ENCODE results near the gene TGFB2.

Gene TGFB2

DNA sequence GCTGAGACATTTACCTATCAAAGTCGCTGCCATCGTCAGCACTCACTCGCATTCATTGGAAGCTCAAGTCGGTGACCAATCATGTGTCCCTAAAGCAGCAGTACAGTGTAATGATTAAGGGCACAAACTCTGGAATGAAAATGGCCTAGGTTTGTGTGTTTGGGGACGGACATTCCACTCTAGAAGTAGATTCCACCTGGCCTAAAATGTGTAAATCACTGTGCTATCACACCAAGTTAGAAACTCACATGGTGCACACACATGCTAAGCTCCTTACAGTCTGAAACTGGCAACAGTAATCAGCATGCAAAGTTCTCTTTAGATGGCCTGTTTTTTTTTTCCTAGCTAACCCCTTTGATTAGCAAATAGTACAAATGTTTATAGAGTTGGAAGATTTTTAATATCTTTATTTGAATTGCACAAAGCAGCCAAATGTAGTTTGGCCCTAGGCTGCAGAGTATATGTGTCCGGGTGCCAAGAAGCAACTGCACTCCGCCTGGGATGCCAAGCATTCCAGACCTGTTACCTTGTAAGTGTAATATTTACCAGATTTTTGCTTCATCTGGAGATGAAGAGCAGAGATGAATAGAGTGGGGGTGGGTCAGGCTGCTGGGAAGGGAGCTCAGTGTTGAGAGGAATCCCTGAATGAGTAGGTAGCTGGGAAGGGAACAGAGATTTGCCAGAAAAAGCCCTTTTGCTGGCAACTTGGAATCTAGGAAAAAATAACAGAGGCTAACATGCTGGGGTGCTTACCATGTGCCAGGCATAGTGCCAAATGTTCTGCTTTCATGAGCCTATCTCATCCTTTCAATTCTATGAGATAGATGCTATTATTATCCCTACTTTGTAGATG, 35.2 kb downstream of the TGFB2 start:
- no peak for DNase-seq
- Mint-ChIP-seq H3K27ac (no peak overlapping the region), H3K36me3 (ENCODE audit: low read depth) (no peaks in the 10 kb centered on the region), H3K9me3 (no peaks in the 10 kb centered on the region), H3K27me3 (peaks cover 59% of the 10 kb centered on the region), H3K4me1 (peaks cover 21% of the 10 kb centered on the region), H3K4me3 (no peak overlapping the region)
- ATAC-seq = no peak

DNA sequence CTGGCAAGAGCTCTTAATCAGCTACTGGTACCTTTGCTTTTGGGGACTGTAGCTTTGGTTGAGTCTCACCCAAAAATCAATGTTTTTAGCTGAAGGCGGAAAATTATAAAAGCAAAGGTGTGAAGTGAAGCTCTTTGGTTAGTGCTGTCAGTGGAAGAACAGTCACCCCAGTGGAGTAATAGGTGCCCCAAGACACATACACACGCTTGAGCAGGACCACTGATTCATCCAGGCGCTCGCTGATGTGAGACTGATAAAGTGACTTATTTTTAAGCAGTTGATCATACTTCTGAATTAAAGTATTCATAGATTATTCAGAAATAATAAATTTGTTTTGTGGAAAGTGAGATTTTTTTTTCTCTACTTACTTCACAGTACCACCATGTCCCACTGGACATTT, 37.1 kb downstream of the TGFB2 start:
- Mint-ChIP-seq H3K9me3 (no peaks in the 10 kb centered on the region), H3K4me1 (peaks cover 6% of the 10 kb centered on the region), H3K36me3 (ENCODE audit: low read depth) (no peaks in the 10 kb centered on the region), H3K27me3 (peaks cover 59% of the 10 kb centered on the region), H3K4me3 (no peak overlapping the region), H3K27ac (no peak overlapping the region)
- no peak for ATAC-seq
- DNase-seq = no peak

DNA sequence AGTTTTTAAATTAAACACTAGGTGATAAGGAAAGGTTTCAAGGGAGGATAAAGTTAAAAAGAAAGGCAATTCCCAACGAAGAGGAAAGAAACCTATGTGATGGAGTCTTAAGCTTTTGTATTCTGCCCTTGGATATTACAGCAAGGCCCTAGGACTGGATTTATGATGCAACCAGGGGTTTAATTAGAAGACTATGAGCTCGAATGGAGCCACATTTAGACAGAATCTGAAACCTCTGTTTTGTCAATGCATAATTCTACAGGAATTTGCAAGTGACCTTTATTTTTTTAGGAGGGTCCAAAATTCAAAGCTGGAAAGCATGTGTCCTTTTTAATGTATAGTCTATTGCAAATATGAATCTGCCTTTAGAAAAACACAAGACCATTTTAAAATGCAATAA, 37.9 kb downstream of the TGFB2 start:
- DNase-seq = no peak
- no peak for ATAC-seq
- Mint-ChIP-seq H3K4me3 (no peak overlapping the region), H3K27me3 (peaks cover 56% of the 10 kb centered on the region), H3K36me3 (ENCODE audit: low read depth) (no peaks in the 10 kb centered on the region), H3K9me3 (no peaks in the 10 kb centered on the region), H3K27ac (no peak overlapping the region), H3K4me1 (no peaks in the 10 kb centered on the region)

DNA sequence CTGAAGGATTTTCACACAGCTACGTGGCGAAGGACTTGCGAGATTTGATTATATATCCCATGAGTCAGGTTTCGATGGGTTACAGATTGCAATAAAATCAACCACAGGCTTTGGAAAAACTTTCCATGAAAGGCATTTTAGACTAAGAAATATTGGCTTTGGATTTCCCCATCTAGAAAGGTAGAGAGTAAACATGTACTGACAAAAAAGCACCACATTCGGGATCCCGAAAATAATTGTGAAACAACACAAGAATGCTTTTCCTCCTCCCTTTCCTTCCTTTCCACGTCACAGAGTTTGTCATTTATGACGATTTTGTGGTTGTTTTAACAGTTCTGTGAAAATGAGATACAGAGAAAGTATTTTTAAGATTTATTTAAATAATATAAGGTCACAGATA, 38.5 kb downstream of the TGFB2 start:
- H3K4me1 Mint-ChIP-seq = no peaks in the 10 kb centered on the region
- no peak for DNase-seq
- no peak for ATAC-seq
- H3K9me3 Mint-ChIP-seq = no peaks in the 10 kb centered on the region
- peaks cover 53% of the 10 kb centered on the region for H3K27me3 Mint-ChIP-seq
- no peak overlapping the region for H3K4me3 Mint-ChIP-seq
- no peak overlapping the region for H3K27ac Mint-ChIP-seq
- no peaks in the 10 kb centered on the region for H3K36me3 Mint-ChIP-seq (ENCODE audit: low read depth)

DNA sequence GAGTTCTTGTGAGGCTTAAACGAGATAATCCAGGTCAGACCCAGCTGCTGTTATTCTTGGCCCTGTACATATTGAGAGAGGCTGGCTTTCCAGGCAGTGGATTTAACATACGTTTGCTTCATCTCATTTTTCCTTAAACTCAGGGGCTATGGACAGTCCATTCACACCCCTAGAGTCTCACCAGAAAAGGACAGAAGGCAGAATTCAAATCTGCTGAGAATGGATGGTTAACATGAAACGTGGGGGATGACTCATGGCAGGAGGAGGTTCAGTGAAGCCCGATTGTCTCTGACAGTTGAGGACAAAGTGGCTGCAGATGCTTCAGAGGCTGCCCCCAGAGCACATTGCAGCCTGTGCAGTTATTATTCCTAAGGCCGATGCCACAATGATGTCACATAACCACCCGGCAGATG, 39.5 kb downstream of the TGFB2 start:
- Mint-ChIP-seq H3K36me3 (ENCODE audit: low read depth) (no peaks in the 10 kb centered on the region), H3K27me3 (peaks cover 52% of the 10 kb centered on the region), H3K4me3 (no peak overlapping the region), H3K27ac (no peak overlapping the region), H3K4me1 (no peaks in the 10 kb centered on the region), H3K9me3 (no peaks in the 10 kb centered on the region)
- DNase-seq (no peak), ATAC-seq (no peak)

DNA sequence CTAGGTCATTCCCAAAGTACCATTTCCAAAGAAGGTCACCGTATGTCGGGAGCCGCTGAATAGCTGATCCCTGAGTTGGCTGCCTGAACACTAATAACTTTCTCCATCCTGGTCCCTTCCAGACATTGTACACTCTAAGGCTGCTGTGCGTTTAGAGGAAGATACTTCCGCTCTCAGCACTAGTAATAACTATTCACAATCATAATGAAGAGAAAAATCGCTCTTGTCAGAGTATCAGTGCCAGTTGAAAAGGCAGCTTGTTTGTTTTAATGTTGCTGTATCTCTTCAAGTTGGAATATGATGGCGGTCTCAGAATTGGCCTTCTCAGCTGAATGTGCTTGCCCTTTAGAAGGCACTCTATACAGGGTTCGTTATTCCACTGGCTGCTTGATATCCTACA, 43.5 kb downstream of the TGFB2 start:
- Mint-ChIP-seq H3K4me1 (no peaks in the 10 kb centered on the region), H3K9me3 (peaks cover 3% of the 10 kb centered on the region), H3K4me3 (no peak overlapping the region), H3K27ac (no peak overlapping the region), H3K36me3 (ENCODE audit: low read depth) (no peaks in the 10 kb centered on the region), H3K27me3 (peaks cover 35% of the 10 kb centered on the region)
- DNase-seq (no peak), ATAC-seq (no peak)

DNA sequence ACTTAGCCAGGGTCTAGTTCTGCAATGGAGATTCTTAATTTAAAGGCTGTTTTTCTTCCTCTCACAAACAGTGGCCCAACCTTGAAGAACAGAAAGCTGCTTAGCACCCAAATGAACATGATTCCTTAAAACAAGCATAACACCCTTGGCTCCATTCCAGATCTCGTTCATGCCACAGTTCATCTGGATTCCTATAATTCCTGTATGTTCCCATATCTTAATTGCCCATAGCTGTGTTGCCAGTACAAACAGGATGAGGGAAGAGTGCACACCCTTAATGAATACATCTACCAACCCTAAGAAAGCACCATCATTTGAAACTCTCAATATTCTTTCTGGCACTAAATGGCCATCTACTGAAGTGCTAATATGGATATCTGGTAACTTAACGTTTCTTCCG, 45.5 kb downstream of the TGFB2 start:
- Mint-ChIP-seq H3K27me3 (peaks cover 23% of the 10 kb centered on the region), H3K36me3 (ENCODE audit: low read depth) (no peaks in the 10 kb centered on the region), H3K4me3 (no peak overlapping the region), H3K9me3 (peaks cover 3% of the 10 kb centered on the region), H3K27ac (no peak overlapping the region), H3K4me1 (no peaks in the 10 kb centered on the region)
- ATAC-seq (no peak), DNase-seq (no peak)

DNA sequence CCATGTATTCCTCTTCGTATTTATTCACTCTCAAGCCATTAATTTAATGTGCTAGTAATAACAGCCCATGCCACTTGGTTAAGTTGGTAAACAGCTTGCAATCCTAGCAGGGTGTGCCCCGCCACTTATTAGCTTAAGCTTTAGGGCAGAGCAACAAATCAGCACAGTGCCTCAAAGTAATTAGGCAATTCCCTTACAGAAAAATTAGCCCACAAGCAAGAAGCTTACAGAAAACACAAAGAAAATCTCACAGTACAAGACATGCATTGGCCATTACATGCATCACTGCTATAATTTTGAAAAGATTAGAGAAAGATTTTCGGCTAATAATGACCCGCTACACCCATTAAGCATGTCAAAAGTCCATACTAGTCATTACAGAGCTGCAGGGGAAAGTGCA, 47.6 kb downstream of the TGFB2 start:
- Mint-ChIP-seq H3K27ac (no peak overlapping the region), H3K27me3 (peaks cover 22% of the 10 kb centered on the region), H3K4me3 (no peak overlapping the region), H3K9me3 (peaks cover 3% of the 10 kb centered on the region), H3K36me3 (ENCODE audit: low read depth) (no peaks in the 10 kb centered on the region), H3K4me1 (no peaks in the 10 kb centered on the region)
- no peak for ATAC-seq
- DNase-seq = no peak

DNA sequence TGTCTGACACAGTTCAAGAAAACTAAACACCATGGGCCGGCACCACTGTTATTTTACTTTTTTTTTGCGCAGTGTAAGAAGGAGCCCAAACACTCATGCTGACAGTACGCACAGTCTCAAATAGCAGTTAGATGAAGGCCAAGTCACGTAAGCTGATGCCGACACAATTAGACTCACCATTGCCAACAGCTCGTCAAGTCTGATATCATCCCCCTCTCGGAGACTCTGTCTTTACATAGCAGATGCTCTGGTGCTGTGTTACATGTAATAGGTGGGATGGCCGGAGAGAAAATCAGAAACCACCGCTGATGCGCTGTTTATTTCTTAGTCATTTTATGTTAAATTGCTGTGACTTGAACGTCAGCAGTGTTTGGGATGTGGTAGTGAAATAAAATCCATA, 49.3 kb downstream of the TGFB2 start:
- H3K4me1 Mint-ChIP-seq = no peaks in the 10 kb centered on the region
- ATAC-seq (no peak), DNase-seq (no peak)
- H3K27me3 Mint-ChIP-seq = peaks cover 20% of the 10 kb centered on the region
- peaks cover 3% of the 10 kb centered on the region for H3K9me3 Mint-ChIP-seq
- H3K36me3 Mint-ChIP-seq (ENCODE audit: low read depth) = no peaks in the 10 kb centered on the region
- no peak overlapping the region for H3K4me3 Mint-ChIP-seq
- H3K27ac Mint-ChIP-seq = no peak overlapping the region

DNA sequence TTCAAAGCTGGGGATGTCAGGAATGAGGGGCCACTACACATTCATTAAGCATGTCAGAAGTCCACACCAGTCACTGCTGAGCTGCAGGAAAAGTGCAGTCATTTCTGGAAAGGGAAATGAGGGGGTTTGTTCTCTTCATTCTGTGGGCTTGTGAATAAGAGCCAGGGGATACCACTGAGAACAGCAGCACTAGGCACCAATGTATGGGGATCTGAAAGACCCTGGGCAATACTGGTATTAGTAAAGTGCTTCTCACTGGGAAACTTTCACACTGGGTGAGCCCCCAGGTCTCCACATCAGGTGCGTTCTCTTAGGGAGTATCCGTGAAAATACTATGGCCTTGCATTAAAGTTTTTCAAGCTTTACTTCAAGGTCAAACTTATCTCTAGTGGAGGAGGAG, 49.9 kb downstream of the TGFB2 start:
- no peak for DNase-seq
- no peaks in the 10 kb centered on the region for H3K4me1 Mint-ChIP-seq
- no peak overlapping the region for H3K4me3 Mint-ChIP-seq
- no peak overlapping the region for H3K27ac Mint-ChIP-seq
- H3K36me3 Mint-ChIP-seq (ENCODE audit: low read depth) = no peaks in the 10 kb centered on the region
- no peak for ATAC-seq
- peaks cover 19% of the 10 kb centered on the region for H3K27me3 Mint-ChIP-seq
- peaks cover 3% of the 10 kb centered on the region for H3K9me3 Mint-ChIP-seq

DNA sequence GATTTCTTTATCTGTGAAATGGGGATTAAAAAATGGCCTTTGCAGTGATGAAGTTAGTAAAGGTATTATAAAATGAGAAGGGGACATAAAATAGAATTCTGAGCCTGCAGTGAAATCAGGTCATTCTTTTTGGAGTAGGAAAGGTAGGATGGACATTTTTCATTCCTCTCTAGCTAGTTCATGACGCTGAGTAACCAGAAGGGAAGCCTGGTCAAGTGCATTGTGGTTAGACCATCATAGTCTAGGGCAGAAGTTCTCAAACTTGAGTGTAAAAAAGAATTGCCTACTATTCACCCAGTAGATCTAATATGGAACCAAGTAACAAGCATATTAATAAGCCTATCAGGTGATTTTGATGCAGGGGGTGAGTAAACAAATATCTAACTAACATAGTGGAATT, 50.8 kb downstream of the TGFB2 start:
- no peaks in the 10 kb centered on the region for H3K4me1 Mint-ChIP-seq
- H3K36me3 Mint-ChIP-seq (ENCODE audit: low read depth) = no peaks in the 10 kb centered on the region
- ATAC-seq (no peak), DNase-seq (no peak)
- peaks cover 3% of the 10 kb centered on the region for H3K9me3 Mint-ChIP-seq
- no peak overlapping the region for H3K4me3 Mint-ChIP-seq
- no peak overlapping the region for H3K27ac Mint-ChIP-seq
- H3K27me3 Mint-ChIP-seq = peaks cover 16% of the 10 kb centered on the region

DNA sequence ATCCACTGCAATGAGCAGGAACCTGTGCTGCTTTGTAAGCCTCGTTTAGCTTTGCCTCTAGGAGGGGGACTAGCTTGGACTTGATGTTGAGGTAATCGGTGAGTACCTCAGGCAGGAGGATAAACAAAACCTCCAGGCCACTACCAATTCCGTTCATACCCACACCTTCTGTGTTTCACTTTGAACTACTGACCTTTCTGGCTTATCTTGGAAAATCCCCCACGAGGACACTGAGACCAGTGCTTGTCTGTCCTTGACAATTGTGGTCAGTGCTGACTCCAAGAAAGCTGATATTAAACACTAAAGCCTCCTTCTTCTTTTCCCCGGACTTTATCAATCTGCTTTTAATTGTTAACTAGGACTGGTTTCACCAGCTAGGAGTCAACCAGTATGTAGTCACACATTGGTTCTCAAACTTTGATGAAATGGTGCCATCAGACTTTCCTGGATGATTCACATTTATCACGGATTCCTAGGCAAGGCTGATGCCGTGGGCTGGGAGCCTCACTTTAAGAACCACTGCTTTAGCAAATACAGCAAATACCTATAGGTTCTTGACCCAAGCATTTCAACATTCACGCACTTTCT, 52.7 kb downstream of the TGFB2 start:
- H3K27ac Mint-ChIP-seq = no peak overlapping the region
- no peaks in the 10 kb centered on the region for H3K9me3 Mint-ChIP-seq
- no peaks in the 10 kb centered on the region for H3K4me1 Mint-ChIP-seq
- H3K27me3 Mint-ChIP-seq = peaks cover 11% of the 10 kb centered on the region
- DNase-seq = no peak
- no peak for ATAC-seq
- no peaks in the 10 kb centered on the region for H3K36me3 Mint-ChIP-seq (ENCODE audit: low read depth)
- no peak overlapping the region for H3K4me3 Mint-ChIP-seq

DNA sequence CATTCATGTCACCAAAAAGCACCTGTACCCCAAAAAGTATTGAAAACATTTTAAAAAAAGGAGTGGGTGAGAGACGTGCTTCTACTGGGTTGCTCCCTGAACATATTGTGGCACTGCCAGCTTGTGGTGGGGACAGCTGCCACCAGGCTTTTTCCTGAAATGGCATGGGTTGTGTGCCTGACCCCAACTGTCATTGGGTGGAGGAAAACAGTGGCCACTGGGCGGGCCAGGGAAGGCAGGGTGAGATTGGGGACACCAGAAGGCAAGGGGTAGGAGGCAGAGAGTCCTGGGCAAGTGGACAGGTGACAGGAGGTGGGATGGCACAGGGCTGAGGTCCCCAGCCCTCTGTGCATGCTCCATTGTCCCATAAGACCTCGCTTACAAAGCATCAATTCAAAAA, 55.5 kb downstream of the TGFB2 start:
- Mint-ChIP-seq H3K36me3 (ENCODE audit: low read depth) (no peaks in the 10 kb centered on the region), H3K9me3 (no peaks in the 10 kb centered on the region), H3K4me1 (no peaks in the 10 kb centered on the region), H3K27me3 (peaks cover 5% of the 10 kb centered on the region), H3K4me3 (no peak overlapping the region), H3K27ac (no peak overlapping the region)
- ATAC-seq (no peak), DNase-seq (no peak)

DNA sequence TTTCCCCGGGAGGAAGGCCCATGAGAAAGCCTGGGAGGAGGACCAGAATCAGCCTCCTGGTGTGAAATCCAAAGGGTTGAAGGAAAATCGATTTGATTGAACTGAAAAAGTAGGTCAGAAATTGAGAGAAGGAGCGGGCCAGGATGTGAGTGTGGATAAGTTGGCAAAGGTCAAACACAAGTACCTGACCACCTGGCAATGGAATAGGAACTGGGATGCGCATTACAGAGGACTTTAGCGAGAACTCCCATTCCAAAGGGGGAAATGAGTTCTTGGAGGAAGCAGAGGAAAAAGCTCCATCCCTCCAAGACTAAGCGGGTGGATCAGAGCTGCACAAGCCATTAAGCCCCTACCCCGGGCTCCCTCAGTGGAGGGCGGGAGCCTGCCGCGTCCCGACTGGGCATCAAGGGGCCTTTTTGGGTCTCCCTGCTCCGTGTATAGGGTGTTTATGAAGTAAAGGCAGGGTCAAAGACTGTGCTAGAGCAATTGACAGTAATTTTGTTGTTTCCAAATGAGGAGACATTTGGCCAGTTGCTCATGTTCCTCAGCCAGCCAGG, 56.4 kb downstream of the TGFB2 start:
- H3K4me1 Mint-ChIP-seq = no peaks in the 10 kb centered on the region
- no peak overlapping the region for H3K27ac Mint-ChIP-seq
- H3K4me3 Mint-ChIP-seq = no peak overlapping the region
- DNase-seq (no peak), ATAC-seq (no peak)
- no peaks in the 10 kb centered on the region for H3K9me3 Mint-ChIP-seq
- H3K27me3 Mint-ChIP-seq = peaks cover 4% of the 10 kb centered on the region
- no peaks in the 10 kb centered on the region for H3K36me3 Mint-ChIP-seq (ENCODE audit: low read depth)

DNA sequence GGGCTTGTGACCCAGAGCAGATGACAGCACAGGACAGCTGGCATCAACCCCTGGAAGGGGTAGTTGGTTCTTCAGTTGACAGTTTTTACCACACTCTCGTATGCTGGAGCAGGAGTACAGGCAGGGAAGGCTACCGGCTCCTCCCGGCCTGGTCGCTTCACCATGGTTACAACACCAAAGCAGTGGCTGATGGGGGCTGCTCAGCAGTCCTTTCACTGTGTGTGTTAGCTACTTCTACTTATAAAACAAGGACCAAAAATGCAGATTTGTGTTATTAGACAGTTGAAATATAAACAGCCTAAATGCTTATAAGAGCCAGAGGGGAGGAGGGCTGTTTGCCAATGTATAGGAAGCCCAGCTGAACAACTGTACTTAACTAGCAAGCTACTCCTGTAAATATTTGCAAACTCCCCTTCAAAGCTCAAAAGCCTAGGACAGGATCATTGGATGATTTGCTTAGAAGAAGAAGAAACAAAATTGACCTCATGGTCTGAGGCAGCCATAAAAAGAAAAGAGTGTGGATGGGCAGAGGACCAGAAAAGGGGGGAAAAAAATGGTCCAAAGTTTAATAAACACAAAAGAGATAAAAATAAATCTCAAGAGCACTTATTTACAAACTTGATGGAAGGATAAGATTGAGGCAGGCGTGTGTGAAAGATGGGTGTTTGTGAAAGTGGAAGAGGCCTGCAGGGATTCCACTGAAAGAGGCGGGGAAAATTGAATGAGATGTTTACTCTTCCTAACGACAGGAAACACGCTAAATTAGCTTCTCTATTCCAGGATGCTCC, 57.1 kb downstream of the TGFB2 start:
- H3K27me3 Mint-ChIP-seq = peaks cover 4% of the 10 kb centered on the region

More for the DNA sequence above, 57.1 kb downstream of the TGFB2 start:
- DNase-seq (no peak), ATAC-seq (no peak)
- Mint-ChIP-seq H3K36me3 (ENCODE audit: low read depth) (no peaks in the 10 kb centered on the region), H3K27ac (no peak overlapping the region), H3K4me1 (no peaks in the 10 kb centered on the region), H3K4me3 (no peak overlapping the region), H3K9me3 (no peaks in the 10 kb centered on the region)
